Activated naive CD8-positive, alpha-beta T cell treated with anti-CD3 and anti-CD28 coated beads, Interleukin-2, amount 50 U/mL, for 16 hours (primary cell): Measurements from ENCODE around the gene G6PC1.

Experiments
- DNase-seq: peaks from one replicate; pipeline ENCODE4 v3.0.0-alpha.2; 2020; ENCODE audit warnings: low read depth, low spot score

Gene G6PC1

GRCh38 chr17:42937712-42938596, 37.4 kb downstream of the G6PC1 start:
- DNase-seq = no peak

GRCh38 chr17:42944211-42944610, 43.6 kb downstream of the G6PC1 start:
- no peak for DNase-seq

GRCh38 chr17:42946812-42947211, 46.2 kb downstream of the G6PC1 start:
- no peak for DNase-seq

- DNase-seq = no peak
Measured at GRCh38 chr17:42950044-42950783, 49.6 kb downstream of the G6PC1 start.
